Measurements from ENCODE around the gene TAX1BP3. TPM values are rescaled to one million over a fixed set of nuclear protein-coding genes. Genes with fewer than 3 reads are reported as not detected.

TAX1BP3 gene
- total and polyA plus RNA-seq, 2 of the 13 experiments (the other 11 are each of a cell fraction or from before 2014, with no cell fraction given) = 16.7 to 45.1 TPM

GRCh38 chr17:3697103-3697476 lies 28.7 kb upstream of the TAX1BP3 start (continued):
- TF ChIP-seq CSRNP2 (CRISPR knock-in tag; conservative IDR thresholded peaks at IDR 0.05; ENCODE audit: low read depth) (no peak), PRDM4 (CRISPR knock-in tag; IDR thresholded peaks at IDR 0.05; ENCODE audit: borderline replicate concordance) (no peak), TAF15 (IDR thresholded peaks at IDR 0.05; ENCODE audit: low read depth, low read length, poor library complexity, severe bottlenecking) (no peak), AKNA (CRISPR knock-in tag; IDR thresholded peaks at IDR 0.05; ENCODE audit: borderline replicate concordance) (no peak), HOXA7 (CRISPR knock-in tag; IDR thresholded peaks at IDR 0.05) (no peak), TCF12 (IDR thresholded peaks at IDR 0.05) (no peak), TCF12 (CRISPR knock-in tag; IDR thresholded peaks at IDR 0.05) (no peak), LCORL (IDR thresholded peaks at IDR 0.05) (no peak), LCORL (CRISPR knock-in tag; IDR thresholded peaks at IDR 0.05) (no peak), ZNF282 (IDR thresholded peaks at IDR 0.05; ENCODE audit: partially characterized antibody) (no peak)
